GM21423 (cell line): ENCODE measurements around the gene AGXT.

Experiments
- ATAC-seq: cut with Tn5 transposase; IDR thresholded peaks from one replicate; pipeline ENCODE4 v1.9.1; 2021; ENCODE audit warnings: mild to moderate bottlenecking, moderate library complexity; ENCODE audit not compliant: unreplicated experiment

Gene AGXT

DNA sequence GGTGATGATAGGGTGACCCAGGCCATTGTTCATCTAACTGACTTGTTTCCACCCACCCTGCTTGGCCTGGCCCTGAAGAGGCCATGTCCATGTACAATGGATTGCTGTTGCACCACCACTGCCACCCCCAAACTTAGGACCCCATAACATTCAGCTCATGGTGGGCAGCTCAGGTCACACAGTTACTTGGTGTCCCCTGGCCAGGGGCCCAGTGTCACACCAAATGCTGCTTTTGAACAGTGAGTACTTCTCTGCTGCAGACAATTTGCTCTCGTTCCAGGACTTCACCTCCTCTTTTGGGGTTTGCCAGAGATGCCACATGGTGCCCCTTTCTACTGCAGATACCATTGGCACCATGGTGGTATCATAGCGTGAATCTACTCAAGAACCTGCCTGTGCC lies 15.6 kb downstream of the AGXT start:
- ATAC-seq = no peak

DNA sequence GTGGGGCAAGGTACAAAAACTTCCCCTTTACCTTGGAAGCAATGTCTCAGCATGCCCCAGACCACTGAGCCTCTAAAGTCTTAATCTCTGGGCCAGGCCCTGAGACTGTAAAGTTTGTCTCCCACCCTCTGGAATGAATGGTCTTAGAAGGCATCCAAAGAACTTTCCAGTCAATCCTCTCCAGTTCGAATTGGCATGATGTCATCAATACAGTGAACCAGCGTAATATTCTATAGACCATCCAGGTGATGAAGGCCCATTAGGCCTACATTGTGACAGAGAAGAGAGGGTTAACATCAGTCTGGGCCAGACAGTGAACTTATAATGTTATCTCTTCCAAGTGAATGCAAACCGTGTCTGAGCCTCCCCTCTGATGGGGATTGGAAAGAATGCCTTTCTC lies 16.1 kb downstream of the AGXT start:
- ATAC-seq = no peak

DNA sequence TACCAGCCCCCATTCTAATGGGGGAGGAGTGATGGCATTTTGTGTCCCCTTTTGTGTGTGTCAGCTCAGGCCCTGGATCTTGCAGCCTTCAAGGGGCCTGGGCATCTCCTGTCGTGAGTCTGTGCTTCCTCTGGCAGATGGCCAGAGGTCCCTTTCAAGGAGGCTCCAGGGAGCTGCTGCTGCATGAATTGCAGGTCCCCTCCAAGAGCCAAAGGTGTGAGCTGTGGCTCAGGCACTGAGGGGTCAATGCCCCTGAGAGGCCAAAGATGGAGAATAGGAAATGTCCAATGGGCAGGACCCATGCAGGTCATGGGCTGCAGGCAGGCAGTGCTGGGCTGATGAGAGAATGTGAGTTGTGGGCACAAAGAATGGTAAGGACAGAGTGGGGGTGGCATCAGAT lies 16.9 kb downstream of the AGXT start:
- ATAC-seq = no peak

DNA sequence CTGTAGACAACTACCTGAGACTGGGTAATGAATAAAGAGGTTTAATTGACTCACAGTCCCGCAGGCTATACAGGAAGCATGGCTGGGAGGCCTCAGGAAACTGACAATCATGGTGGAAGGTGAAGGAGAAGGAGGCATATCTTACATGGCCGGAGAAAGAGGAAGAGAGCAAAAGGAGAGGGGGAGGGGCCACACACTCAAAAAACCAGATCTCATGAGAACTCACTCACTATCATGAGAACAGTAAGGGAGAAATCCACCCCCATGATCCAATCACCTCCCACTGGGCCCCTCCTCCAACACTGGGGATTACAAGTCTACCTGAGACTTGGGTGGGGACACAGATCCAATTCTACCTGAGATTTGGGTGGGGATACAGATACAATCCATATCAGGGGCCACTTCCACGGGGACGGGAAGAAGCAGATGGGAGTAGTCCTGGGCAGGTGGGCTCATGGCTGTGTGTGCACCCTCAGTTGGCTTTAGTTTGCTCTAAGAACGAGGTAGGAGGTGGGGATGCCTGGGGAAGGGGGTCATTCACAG lies 17.5 kb downstream of the AGXT start:
- ATAC-seq = no peak

DNA sequence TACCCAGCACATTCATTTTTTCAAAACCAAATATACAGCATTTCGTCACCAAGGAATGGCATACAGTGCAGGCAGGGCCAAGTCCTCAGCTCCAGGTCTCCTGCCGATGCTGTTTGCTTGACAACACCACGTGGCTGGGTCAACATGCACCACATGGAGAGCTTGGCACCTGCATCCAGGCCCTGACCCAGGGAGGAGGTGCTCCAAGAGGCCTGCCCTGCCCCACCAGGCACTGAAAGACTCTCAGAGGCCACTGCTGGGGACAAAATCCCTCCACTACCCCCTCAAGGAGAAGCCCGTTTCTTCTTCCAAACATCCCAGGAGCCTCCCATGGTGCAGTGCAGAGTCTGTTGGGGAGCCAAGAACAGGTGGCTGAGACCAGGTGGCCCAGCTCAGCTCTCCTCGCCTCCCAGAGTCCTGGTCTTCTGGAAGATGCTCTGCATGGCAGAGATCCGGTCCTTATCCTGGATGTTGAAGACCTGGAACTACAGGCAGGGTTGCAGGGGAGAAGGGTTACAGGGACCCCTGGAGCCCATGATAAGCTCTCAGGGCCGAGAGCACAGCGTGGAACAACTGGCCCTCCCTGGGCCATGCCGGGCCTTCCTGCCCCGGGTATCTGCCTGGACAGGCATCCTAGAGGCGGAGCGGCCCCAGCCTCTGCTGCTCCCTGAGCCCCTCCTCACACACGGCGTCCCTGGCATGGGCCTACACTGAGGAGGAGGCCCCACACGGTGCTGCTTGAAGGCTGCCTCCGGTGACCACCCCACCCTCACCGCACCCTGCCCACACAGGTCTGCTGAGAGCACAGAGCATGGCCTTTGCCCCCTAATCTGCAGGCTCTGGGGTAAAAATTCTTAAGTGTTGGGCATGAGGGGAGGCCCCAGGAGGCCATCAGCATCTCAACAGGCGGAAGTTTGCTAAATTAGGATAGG lies 18.3 kb downstream of the AGXT start:
- ATAC-seq = no peak

DNA sequence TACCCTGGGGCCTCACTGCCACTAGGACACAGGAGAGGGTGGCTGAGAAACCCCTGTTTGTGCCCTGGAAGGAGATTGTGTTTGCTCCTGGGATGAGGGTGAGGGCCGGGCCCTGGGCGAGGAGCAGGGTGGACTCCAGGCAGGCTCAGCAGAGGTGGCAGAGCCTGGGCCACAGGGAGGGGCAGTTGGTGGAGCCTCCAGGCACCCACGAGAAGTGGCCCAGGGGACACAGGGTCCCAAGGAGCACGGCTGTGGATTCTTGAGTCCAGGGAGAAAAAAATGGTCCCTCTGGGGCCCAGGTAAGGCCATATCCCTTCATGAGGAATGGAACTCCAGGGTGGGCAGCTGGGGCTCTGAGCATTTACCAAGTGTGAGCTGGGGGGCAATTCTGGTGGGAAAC lies 19.0 kb downstream of the AGXT start:
- ATAC-seq = no peak

DNA sequence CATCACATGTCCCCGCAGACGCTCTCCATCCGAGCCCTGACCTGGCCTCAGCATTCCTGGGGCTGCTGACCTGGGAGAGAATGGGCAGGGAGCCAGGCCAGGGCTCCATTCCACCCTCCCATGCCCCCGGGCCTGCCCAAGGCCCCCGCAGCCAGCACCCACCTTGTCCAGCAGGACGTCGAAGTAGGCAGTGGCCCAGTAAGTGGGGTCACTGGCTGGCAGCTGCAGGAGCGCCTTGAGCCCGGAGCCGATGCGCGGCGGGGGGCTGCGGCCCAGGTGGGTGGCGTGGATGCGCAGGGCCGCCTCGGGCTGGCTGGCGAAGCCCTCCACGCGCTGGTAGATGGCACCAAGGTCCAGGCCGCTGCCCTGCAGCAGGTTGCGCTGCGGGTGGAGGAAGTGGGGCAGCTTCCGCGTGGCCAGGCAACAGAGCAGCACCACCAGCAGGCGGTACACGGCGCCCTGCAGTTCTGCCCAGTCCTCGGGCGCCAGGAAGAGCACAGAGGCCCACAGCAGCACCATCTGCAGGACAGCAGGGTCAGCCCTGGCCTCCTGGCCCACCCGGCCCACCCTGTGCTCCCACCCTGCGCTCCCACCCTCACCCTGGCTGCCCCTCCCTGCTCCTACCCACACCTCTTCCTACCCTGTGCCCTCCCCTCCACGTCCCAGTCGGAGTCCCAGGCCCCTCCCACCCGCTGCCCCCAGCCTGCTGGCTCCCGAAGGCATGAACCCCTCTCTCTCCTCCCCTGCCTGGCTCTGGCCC lies 19.7 kb downstream of the AGXT start:
- ATAC-seq = no peak

DNA sequence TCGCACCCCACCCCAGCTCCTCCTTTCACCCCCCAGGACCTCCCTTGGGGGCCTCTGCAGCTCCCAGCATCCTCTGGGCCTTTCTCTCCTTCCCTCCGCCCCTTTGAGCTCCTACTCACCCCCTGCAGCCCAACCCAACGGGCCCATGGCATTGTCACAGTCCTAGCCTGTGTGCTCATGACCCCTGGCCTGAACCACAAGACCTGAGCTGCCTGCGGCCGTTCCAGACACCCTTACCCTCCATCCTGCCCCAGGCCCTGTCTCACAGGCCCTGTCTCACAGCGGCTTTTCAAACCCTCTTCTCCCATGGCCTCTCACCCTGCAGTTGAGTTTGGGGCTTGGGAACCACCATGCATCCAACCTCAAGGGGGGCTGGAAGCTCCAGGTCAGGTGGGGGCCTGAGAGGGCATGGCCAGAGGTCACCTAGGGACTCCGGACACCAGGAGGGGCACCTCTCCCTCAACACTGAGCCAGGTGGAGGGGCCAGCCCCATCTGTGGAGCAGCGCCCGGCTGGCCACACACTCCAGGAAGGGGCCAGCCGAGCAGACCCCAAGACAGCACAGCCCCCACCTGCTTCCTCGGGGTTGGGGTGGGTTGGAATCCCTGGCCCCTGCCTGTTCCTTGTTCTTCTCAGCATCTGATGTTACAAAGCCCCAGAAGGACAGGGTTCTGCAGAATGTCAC lies 20.4 kb downstream of the AGXT start:
- ATAC-seq = no peak

DNA sequence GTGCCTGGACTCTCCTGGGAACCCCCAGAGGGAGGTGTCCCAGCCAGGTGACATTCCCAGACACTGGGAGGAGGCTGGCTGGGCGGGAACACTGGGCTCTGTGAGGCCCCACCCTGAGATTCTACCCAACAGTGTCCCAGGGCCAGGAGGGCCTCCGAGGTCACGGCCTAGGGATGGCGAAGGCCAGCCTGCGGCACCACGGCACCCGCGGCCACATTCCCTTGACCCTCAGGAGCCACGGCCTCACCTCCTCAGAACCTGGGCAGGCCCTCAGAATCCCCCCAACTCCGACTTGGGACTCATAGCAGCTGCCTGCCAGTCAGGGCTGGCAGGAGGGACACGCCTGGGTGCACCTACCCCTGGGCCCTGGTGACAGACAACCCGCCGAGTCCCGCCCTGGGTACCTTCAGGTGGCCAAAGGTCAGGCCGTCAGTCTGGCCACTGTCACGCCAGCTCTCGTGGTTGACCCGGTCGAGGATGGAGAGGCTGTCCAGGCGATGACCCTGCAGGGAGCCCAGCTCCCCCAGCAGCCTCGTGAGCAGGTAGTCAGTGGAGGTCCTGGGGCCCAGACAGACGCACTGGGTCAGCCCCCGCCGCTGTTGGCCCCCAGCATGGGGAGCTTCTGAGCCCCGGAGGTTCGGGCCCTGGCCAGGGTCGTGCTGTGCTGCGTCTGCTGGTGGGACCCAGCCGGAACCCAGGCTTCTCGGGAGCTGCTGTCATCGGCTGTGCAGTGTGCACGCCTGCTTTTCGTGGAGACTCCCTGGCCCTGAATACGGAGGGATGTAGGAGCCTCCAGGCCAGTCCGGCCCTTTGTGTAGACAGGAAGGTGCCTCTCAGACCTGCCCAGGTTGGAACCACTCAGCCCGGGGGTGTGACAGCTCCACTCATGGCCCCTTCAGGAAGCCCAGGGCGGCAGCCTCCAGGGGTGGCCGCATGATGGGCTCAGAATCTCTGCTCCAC lies 21.3 kb downstream of the AGXT start:
- ATAC-seq = no peak

DNA sequence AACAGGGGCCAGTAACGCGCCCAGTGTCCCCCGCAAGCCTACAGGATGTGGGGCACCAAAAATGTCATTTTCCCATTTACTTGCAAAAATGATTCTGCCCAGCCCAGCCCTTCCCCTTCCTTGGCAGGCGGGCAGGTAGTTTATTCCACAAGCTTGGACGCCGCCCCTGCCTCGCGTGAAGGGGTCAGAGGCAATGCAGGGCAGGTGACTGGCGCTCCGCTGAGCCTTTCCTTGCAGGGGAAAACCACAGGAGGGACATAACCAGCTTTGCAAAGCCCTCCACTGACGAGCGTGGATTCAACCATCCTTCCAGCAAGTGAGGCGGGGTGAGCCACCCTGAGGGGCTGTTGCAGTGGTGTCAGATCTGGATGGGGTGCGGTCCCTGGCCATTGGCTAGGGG lies 22.1 kb downstream of the AGXT start:
- ATAC-seq = no peak

DNA sequence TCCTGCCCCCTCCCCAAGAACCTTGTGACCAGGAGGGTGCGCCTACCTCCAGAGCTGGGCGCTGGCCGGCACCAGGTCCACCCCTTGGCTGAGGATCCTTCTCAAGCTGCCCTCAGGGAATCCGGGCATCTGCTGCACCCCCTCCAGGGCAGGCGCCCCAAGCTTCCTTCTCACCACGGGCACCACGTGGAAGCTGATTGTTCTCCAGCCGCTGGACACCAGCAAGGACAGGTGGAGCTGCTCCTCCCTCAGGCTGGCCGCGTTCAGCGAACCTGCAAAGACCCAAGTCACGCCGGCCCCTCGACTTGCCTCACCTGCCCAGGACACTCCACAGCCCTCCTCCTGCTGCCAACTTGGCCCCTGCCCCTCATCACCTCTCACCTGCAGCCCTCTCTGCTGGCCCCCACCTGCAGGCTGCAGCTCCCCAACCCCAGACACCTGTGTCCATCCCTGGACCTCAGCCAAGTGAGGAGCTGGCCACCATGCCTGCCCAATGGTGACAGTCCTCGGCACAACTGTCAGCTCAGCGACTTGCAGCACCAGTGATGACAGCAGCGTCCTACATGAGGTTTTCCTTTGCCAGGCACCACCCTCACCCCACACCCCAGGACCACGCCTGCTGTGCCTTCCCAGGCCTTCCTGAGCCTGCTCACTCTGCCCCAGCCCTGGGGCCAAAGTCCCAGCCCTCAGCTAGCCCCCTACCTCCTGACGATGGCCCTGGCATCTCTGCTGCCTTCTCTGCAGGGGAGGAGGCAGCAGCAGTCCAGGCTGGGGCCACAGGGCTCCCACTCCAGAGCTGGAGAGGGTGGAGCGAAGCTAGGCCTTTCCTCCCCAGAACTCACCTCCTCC lies 23.1 kb downstream of the AGXT start:
- ATAC-seq = no peak

DNA sequence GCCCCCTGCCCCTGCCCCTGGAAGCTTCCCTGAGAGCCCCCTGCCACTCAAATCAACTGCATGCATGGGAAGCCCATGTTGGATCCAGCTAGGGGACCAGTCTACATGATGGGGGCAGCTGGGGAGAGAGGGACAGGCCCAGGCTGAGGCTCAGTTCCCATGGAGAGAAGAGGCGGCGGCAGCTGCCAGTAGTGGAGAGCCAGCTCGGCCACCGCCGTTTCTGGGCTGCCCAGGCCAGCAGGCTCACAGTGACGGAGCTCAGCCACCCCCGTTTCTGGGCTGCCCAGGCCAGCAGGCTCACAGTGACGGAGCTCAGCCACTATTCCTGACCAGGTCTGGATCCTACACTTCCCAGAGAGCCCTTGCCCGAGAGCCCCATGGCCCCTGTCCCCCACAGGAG lies 23.7 kb downstream of the AGXT start:
- ATAC-seq = no peak

DNA sequence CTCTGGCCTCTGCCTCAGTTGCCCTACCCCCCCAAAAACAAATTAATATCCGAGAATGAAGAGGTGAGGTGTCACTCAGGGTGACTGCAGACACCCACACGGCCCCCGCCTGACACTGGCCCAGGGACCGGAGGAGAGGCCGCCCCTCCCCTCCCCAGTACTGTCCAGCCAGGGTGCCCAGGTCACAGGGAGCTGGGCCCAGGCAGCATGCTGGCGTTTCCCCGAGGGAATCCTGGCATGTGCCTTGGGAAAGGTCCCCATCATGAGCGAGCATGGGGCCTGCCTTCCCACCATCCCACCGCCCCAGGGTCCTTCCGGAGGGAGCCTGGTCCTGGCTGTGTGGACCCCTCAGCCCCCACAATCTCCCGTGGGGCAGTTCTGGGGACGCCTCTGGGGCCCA lies 24.3 kb downstream of the AGXT start:
- no peak for ATAC-seq

DNA sequence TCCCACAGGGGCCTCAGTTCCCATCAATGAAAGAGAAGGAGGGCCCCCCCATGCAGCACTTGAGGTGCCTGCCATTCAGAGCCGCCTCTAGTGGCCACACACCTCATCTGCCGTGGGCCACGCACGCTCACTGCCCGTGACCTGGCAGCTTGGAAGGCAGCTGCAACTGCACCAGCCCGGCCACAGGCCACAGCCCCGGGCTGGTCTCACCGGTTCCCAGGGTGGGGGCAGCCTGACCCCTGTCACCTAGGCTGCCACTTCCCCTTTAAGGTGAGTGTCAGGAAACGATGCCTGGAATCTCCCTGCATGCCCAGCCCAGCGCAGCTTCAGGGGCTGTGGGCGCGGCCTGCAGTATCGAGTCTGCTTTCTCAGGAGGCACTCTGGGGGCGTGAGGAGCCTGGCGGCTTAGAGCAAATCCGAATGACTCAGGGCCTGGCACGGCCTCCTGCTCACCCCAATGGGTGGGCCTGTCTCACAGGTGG lies 24.8 kb downstream of the AGXT start:
- no peak for ATAC-seq

DNA sequence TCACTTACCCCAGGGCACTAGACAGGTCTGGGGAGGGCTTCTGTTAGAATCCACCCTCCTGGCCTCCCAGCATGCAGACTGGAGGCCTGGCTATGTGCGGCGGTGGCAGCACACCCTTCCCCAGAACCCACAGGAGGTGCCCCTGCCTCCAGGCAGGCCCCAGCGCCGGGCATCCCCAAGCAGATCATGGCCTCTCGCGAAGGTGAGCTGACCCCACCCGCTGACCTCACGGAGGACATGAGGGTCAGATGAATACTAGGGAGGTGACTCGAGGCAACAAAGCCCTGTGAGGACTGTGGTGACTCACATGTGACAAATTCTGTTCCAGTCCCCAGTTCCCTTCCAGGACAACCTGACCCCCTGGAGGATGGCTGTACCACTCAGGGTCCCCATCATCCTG lies 25.4 kb downstream of the AGXT start:
- ATAC-seq = no peak

DNA sequence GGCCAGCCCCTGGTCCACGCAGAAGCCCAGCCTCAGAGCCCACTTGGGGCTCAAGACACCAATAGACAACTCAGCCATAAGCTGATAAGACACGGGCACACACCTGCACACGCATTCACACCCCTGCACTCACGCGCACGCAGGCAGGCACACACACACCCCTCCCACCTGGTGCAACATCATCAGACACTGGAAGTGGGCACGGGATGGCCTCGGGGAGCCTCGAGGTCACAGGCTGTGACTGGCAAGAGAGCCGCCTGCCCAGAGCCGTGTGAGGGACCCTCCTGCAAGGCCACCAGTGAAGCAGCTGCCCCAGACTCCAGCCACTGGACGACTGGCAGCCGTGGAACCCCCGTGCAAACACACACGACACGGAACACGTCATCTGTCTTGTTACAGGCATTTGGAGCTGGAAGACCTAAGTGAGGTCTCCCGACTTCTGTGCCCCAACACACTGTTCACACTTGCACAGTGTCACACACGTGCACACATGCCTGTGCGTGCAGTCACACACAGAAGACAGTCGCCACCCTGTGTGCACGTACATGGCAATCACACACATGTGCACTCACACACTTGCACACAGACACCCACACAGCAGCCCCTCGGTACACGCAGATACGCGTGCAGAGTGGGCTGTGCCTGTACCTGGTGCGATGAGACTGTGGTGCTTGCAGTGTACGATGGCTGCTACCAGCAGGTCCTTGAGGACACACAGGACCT lies 26.4 kb downstream of the AGXT start:
- ATAC-seq = no peak

DNA sequence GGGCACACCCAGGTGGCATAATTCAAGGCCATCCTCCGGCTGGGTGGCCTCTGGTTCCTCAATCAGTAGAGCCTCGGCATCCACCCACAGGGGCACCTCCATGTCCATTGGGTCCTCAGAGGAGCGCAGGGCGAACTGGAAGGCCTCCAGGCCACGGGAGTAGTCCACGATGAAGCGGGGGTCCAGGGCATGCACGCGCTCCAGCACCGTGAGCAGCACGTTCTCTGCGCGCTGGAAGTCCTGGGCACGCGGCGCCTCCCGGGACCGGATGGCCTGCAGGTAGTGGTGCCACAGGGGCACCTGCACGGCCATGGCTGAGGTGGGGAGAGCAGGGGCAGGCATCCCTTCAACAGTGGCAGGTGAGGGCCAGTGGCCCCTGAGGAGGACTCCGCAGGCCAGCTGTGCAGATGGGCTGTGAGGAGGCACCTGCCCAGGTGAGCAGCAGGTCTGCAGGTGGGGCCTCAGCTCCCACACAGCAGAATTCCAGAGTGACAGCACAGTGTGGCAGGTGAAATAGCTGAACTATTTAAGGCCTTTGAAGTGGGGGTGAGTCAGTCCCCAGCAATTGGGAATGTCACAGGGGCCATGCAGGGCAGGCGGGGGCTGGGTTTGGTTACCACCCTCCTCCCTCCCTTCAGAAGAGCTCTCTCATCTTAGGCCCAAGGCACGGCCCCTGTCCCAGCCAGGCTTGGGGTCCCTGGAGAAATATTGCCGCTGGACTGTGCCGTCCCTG lies 27.2 kb downstream of the AGXT start, which contains the start of gene MAB21L4:
TSS of gene MAB21L4 (minus strand) at position 501 of the 733 bp plus-strand sequence. CDS start at position 342, 159 bp downstream.
- ATAC-seq = no peak

DNA sequence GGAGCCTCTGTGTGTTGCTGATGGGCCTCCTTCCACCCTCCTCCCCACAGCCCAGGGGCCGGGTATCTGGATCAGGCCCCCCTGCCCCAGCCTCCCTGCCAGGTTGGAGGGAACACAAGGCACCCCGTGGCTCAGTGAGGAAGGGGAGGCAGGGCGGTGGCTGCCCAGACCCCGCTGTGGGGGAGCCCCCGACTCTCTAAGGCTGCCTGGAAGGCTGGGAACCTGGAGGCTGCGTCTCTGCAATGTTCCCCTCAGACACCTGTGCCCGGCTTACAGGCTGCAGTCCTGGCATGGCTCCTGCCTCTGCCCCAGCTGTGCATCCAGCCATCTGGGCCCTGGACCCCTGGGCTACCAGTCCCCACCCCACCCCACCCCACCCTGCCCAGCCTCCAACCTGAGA lies 27.8 kb downstream of the AGXT start:
- no peak for ATAC-seq
